Left kidney (tissue), 2 donors: Measurements from ENCODE around the gene POLR2L. TPM values are rescaled to one million over a fixed set of nuclear protein-coding genes. Genes with fewer than 3 reads are reported as not detected.

Experiments
- DNase-seq: peaks from one replicate; pipeline ENCODE4 v3.0.0-alpha.2; 2013
- polyA plus RNA-seq: library from polyadenylated mRNA; unstranded; fragments of 120-200 nt; gene quantifications from one replicate; pipeline ENCODE4 v1.2.1, GENCODE V29; 2013; ENCODE audit not compliant: insufficient read length

Gene POLR2L
- polyA plus RNA-seq, 1 donor = 71.9 TPM

- DNase-seq = peak; percentile 36
These were observed 27.7 kb upstream of the POLR2L start for GRCh38 chr11:870127-870413.

DNA sequence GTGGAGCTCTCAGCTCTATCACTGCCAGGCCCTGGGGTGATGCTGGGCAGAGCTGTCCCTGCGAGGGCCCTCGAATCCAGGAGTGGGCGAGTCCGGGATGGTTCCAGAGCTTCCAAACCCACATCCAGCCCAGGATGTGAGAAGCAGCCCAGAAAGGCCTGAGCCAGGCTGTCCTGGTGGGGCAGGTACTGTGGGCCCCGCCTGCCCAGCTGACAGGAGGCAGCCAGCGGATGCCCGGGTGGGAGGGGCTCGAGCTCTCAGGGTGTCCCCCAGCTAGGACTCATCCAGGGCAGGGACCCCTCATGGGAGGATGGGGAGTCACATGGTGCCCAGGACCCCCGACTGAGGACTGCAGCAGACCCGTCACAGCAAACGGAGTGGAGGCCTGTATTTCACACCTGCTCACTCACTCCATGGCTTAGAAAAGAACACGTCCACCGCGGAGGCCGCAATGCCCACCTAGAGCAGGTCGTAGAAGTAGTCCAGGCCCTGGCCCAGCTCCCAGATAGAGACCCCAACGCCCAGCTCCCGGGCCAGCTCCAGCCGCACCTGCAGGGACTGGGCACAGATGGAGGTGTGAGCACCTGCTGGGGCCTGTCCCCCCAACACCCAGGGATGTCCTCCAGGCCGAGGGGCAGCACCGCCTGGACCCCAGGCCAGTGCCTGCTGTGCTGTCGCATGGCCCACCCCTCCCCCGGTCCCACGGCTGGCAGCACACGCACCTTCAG, 27.2 kb upstream of the POLR2L start:
- DNase-seq = no peak

GRCh38 chr11:868802-869201, 26.5 kb upstream of the POLR2L start:
- DNase-seq = no peak

GRCh38 chr11:868394-868793, 26.1 kb upstream of the POLR2L start:
- no peak for DNase-seq

- DNase-seq = no peak
These were observed 25.6 kb upstream of the POLR2L start for GRCh38 chr11:867856-868358.

DNA sequence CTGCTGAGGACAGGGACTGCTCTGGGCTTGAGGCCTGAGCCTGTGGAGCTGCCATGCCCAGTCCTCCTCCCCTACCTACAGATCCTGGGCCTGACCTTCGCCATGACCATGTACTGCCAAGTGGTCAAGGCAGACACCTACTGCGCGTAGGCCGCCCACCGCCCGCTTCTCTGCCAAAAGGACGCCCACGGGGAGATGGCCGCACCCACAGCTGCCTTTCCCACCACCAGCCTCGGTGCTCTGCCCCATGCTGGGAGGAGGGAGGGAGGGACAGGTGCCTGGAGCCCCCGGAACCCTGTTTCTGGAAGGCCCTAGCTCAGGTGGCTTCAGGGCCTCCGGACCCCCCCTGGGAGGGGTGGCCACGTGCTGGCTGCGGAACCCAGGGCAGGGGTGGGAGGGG, 24.2 kb upstream of the POLR2L start:
- DNase-seq = no peak

DNA sequence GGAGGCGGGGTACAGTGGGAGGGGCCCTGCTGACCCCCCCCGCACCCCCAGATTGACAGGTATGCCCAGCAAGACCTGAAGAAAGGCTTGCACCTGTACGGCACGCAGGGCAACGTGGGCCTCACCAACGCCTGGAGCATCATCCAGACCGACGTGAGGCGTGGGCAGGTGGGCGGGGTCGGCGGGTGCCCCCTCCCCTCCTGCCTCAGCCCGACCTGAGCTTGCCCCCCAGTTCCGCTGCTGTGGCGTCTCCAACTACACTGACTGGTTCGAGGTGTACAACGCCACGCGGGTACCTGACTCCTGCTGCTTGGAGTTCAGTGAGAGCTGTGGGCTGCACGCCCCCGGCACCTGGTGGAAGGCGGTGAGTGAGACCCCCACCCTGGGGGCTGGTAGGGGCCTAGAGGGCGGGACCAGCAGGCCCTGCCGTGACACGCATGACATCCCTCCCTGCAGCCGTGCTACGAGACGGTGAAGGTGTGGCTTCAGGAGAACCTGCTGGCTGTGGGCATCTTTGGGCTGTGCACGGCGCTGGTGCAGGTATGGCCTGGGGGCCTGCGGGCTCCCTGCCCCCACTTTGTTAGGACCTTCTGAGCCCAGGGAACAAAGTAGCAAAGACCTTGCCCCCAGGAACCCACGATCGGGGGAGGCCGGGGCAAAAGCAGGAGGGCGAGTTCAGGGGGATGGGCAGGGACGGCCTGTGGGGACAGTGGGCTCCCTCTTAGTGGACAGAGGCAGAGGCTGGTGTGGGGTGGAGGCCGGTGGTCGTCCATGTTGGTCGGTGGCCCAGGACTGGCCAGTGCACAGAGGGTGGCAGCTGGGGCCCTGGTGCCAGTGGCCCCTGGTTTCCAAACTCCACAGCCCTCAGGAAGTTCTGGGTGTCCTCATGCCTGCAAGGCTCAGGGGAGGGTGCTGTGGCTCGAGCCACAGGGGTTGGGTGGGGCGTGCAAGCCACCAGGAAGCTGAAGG, 23.4 kb upstream of the POLR2L start:
- DNase-seq = no peak

GRCh38 chr11:864898-865297, 22.6 kb upstream of the POLR2L start:
- DNase-seq = no peak

- DNase-seq = no peak
These were observed 21.8 kb upstream of the POLR2L start for GRCh38 chr11:863910-864827.

DNA sequence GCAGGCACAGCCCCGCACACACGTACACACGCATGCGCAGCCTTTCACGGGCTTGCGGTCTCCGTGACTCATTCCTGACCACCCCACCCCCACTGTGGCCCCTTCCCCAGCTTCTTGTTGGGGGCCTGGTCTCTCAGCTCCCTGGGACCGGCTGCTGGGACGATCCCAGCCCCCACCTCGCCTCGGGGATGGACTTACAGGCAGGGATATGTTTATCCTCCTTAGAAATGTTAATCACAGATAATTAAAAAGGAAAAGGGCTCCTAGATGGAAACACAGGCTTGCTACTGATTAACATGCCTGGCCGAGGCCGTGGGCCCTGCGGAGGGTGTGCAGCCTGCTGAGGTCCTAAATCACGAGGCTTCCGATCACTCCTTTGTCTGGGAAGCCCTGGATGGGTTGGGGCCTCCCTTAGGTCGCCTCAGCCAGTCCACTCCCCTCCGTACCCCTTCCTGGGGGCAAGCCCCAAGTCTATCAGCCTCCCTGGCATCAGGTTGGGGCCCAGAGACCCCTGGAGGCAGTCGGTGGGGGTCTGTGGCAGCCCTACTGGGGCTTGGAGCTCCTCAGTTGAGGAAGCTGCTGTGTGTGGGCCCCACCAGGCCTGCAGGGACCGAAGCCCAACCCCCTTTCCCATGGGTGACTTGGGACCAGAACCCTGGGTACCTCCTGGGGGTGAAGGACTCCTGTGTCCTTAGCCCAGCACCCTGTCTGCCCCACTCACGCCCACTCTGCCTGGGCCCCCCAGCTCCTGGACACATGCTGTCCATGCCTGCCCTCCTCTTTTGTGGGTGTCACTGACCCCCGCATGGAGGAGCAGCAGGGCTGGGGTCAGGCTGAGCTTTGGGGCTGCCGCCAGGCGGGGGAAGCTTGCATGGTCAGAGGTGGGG, 20.9 kb upstream of the POLR2L start:
- no peak for DNase-seq

GRCh38 chr11:862696-863022, 20.3 kb upstream of the POLR2L start:
- DNase-seq = no peak

DNA sequence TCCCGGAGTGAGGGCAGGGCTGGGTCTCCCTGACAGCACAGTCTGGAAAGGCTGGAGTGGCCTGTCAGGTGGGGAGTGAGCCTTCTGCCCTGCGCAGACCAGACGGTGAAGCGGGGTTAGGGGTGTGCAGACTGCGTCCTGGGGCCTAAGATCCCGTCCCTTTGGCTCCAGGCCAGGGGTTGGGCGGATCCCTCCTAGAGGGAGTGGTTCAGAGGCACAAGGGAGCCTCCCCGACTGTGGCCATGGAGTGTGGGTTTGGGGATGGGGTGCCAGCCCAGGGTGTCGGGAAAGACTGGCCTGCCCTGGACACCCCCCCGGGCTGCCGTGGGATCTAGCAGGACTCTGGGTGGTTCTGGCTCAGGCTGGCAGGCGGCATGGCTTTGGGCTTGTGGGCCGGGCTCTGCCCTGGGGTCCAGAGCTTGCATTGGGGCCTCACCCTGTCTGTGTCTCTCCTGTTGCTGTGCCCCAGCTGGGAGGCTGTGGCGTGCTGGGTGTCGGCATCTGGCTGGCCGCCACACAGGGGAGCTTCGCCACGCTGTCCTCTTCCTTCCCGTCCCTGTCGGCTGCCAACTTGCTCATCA, 19.8 kb upstream of the POLR2L start:
- no peak for DNase-seq

DNA sequence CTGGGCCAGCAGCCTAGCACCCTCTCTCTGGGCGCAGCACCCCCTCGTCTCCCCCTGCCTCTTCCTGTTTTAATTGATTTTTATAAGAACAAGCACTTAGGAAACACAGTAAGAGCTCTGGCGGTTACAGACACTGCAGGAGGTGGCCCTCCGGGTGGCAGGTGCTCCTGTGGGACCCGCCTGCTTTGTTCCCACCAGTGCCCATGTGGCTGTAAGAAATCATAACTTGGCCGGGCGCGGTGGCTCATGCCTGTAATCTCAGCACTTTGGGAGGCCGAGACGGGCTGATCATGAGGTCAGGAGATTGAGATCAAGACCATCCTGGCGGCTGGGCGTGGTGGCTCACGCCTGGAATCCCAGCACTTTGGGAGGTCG, 18.8 kb upstream of the POLR2L start:
- DNase-seq = no peak

- no peak for DNase-seq
These were observed 18.1 kb upstream of the POLR2L start for GRCh38 chr11:860234-861104.

- no peak for DNase-seq
These were observed 17.2 kb upstream of the POLR2L start for GRCh38 chr11:859394-860131.

GRCh38 chr11:858762-859339, 16.5 kb upstream of the POLR2L start:
- no peak for DNase-seq

DNA sequence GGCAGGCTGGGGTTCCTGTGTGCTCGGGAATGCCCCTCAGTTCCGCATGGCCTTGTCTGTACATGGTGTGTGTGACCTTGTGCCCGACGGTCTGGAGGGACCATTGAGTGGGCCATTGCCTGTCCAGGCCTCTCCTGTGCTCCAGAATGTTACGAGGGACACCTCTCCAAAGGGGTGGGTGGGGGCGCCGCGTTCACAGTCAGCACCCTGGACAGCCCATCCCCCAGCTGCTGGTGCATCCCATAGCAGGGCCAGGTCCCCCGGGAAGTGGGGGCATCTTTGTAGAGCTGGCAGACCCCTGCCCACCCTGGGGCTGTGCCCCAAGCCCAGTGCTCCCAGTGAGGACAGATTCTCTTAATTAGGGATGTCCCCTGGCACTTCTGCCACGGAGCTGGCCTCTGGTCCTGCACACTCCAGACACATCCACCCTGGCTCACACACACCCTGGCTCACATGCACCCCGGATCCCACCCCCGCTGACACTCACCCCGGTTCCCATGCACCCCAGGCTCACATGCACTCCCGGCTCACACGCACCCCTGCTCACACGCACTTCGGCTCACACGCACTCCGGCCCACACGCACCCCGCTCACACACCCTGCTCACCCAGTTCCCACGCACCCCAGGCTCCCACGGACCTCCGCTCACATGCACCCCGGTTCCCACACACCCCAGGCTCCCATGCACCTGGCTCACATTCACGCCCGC, 15.9 kb upstream of the POLR2L start:
- no peak for DNase-seq

- DNase-seq = no peak
These were observed 14.1 kb upstream of the POLR2L start for GRCh38 chr11:856397-856796.
